Measurements from ENCODE around the gene FCAMR.

FCAMR gene

DNA sequence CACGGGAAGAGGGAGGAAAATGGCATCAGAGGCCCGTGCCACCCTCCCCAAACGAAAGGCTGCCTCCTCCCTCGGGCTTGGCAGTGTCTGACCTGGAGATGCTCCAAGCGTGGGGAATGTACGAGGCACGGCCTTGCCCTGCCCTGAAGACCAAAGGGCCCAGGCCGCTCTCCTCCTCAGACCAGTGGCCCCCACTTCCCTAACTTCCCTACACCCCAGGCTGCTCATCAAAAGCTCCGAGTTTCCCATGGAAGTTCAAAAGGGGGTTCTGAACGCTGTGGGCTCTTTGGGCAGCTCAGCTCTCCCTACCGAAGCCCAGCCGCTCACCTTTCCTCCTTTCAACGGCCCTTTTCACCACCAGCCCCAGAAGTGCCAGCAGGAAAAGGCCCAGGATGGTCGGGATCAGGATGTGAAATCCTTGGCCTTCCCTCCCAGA is 60.4 kb downstream of the FCAMR start:
- no peak overlapping the region for H3K4me2 ChIP-seq (ENCODE audit: low read length)
- H3K4me3 ChIP-seq (ENCODE audit: low read length): no peak overlapping the region
- no peaks in the 10 kb centered on the region for H4K20me1 ChIP-seq (ENCODE audit: control insufficient read depth, insufficient read depth, low read depth, low read length)
- no peaks in the 10 kb centered on the region for H3K36me3 ChIP-seq (ENCODE audit: control insufficient read depth, low read length)
- H3K9me3 ChIP-seq (ENCODE audit: control insufficient read depth, insufficient read depth, low read length): no peaks in the 10 kb centered on the region
- H3K4me1 ChIP-seq (ENCODE audit: control insufficient read depth, low read length): peaks cover 2% of the 10 kb centered on the region; the same call in 1 of the 2 replicates
- H3K27ac ChIP-seq (ENCODE audit: low read depth, low read length): no peak overlapping the region
- H3K9me2 ChIP-seq (replicated peaks; ENCODE audit: control insufficient read depth, low read length): no peaks in the 10 kb centered on the region
- H3K27me3 ChIP-seq (ENCODE audit: control insufficient read depth, low read length): peaks cover 63% of the 10 kb centered on the region
- no peaks in the 10 kb centered on the region for H3F3A ChIP-seq (ENCODE audit: control insufficient read depth, insufficient read depth)
- no peaks in the 10 kb centered on the region for H3K79me2 ChIP-seq (ENCODE audit: control insufficient read depth, low read length)
- TF ChIP-seq, protein P1, sequence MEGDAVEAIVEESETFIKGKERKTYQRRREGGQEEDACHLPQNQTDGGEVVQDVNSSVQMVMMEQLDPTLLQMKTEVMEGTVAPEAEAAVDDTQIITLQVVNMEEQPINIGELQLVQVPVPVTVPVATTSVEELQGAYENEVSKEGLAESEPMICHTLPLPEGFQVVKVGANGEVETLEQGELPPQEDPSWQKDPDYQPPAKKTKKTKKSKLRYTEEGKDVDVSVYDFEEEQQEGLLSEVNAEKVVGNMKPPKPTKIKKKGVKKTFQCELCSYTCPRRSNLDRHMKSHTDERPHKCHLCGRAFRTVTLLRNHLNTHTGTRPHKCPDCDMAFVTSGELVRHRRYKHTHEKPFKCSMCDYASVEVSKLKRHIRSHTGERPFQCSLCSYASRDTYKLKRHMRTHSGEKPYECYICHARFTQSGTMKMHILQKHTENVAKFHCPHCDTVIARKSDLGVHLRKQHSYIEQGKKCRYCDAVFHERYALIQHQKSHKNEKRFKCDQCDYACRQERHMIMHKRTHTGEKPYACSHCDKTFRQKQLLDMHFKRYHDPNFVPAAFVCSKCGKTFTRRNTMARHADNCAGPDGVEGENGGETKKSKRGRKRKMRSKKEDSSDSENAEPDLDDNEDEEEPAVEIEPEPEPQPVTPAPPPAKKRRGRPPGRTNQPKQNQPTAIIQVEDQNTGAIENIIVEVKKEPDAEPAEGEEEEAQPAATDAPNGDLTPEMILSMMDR (IDR thresholded peaks at IDR 0.05; ENCODE audit: low read depth, low read length, poor library complexity, severe bottlenecking): no peak
- no peak for TF ChIP-seq EZH2phosphoT487 (IDR thresholded peaks at IDR 0.05; ENCODE audit: borderline replicate concordance, low read length)

GRCh38 chr1:206909161-206909882 is 60.9 kb downstream of the FCAMR start:
- no peaks in the 10 kb centered on the region for H3K9me3 ChIP-seq (ENCODE audit: control insufficient read depth, insufficient read depth, low read length)
- H4K20me1 ChIP-seq (ENCODE audit: control insufficient read depth, insufficient read depth, low read depth, low read length): no peaks in the 10 kb centered on the region
- TF ChIP-seq EZH2phosphoT487 (IDR thresholded peaks at IDR 0.05; ENCODE audit: borderline replicate concordance, low read length): 0 out of 2 replicates have a peak, but pooled peaks have one; percentile 13
- TF ChIP-seq, protein P1 (IDR thresholded peaks at IDR 0.05; ENCODE audit: low read depth, low read length, poor library complexity, severe bottlenecking): no peak
- H3F3A ChIP-seq (ENCODE audit: control insufficient read depth, insufficient read depth): no peaks in the 10 kb centered on the region
- no peaks in the 10 kb centered on the region for H3K36me3 ChIP-seq (ENCODE audit: control insufficient read depth, low read length)
- no peak overlapping the region for H3K27ac ChIP-seq (ENCODE audit: low read depth, low read length)
- H3K79me2 ChIP-seq (ENCODE audit: control insufficient read depth, low read length): no peaks in the 10 kb centered on the region
- H3K9me2 ChIP-seq (replicated peaks; ENCODE audit: control insufficient read depth, low read length): no peaks in the 10 kb centered on the region
- no peak overlapping the region for H3K4me2 ChIP-seq (ENCODE audit: low read length)
- H3K27me3 ChIP-seq (ENCODE audit: control insufficient read depth, low read length): peaks cover 63% of the 10 kb centered on the region
- no peak overlapping the region for H3K4me3 ChIP-seq (ENCODE audit: low read length)
- H3K4me1 ChIP-seq (ENCODE audit: control insufficient read depth, low read length): peaks cover 2% of the 10 kb centered on the region; the same call in 1 of the 2 replicates

DNA sequence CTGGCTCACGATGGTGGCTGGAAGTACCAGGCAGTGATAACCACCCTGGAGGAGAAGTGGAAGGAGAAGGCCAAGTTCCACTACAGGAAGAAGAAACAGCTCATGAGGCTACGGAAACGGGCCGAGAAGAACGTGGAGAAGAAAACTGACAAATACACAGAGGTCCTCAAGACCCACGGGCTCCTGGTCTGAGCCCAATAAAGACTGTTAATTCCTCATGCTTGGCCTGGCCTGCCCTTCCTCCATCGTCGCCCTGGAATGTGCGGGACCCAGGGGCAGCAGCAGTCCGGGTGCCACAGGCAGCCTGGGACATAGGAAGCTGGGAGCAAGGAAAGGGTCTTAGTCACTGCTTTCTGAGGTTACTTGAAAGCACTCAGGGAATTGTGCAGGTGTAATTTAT is 62.2 kb downstream of the FCAMR start:
- Histone ChIP-seq H4K20me1 (ENCODE audit: control insufficient read depth, insufficient read depth, low read depth, low read length) (no peaks in the 10 kb centered on the region), H3K36me3 (ENCODE audit: control insufficient read depth, low read length) (no peaks in the 10 kb centered on the region), H3K4me3 (ENCODE audit: low read length) (no peak overlapping the region), H3K9me3 (ENCODE audit: control insufficient read depth, insufficient read depth, low read length) (no peaks in the 10 kb centered on the region), H3K79me2 (ENCODE audit: control insufficient read depth, low read length) (no peaks in the 10 kb centered on the region), H3K27ac (ENCODE audit: low read depth, low read length) (no peak overlapping the region), H3K4me2 (ENCODE audit: low read length) (no peak overlapping the region), H3K9me2 (replicated peaks; ENCODE audit: control insufficient read depth, low read length) (no peaks in the 10 kb centered on the region), H3K4me1 (ENCODE audit: control insufficient read depth, low read length) (peaks cover 2% of the 10 kb centered on the region; the same call in 1 of the 2 replicates), H3K27me3 (ENCODE audit: control insufficient read depth, low read length) (peaks cover 55% of the 10 kb centered on the region), H3F3A (ENCODE audit: control insufficient read depth, insufficient read depth) (no peaks in the 10 kb centered on the region)
- TF ChIP-seq, protein P1 (IDR thresholded peaks at IDR 0.05; ENCODE audit: low read depth, low read length, poor library complexity, severe bottlenecking): no peak
- no peak for TF ChIP-seq EZH2phosphoT487 (IDR thresholded peaks at IDR 0.05; ENCODE audit: borderline replicate concordance, low read length)
